HG03196 (cell line): ENCODE measurements around the gene FAM3A.
A peak's percentile ranks its signal among the peaks of the same experiment; 100 is the strongest.

Experiments
- ATAC-seq: cut with Tn5 transposase; IDR thresholded peaks from one replicate; pipeline ENCODE4 v1.9.1; 2021; ENCODE audit not compliant: unreplicated experiment

Gene FAM3A

DNA sequence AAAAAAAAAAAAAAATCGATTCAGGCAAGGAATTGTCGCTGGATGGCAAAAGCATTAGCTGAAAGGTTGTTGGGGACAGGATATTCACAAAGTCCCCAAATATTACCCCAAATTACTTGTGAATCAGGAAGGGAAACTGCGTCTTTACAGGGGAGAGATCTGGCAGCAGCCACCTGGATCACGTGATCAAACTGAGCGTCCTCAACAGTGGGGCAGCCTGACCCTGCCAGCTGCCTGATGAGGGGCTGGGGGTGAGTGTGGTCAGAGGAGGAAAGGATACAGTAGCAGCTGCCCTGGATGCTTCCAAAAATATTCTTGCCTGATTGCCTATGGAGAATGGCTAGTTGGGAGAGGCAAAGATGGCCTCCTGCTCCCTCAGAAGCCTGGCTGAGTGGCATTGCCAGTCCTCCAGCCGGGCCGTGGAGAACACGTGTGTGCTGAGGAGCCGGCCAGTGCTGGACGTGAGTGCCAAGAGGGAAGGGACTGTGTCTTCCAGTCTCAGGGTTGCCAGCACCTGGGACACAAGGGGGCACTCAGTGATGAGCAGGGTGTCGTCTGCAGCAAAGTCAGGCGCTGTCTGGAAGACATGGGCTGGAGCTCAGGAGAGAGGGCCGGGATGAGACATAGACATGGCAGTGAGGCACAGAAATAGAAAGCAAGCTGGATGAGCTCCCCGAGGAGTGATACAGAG is 34.0 kb downstream of the FAM3A start:
- ATAC-seq = no peak

DNA sequence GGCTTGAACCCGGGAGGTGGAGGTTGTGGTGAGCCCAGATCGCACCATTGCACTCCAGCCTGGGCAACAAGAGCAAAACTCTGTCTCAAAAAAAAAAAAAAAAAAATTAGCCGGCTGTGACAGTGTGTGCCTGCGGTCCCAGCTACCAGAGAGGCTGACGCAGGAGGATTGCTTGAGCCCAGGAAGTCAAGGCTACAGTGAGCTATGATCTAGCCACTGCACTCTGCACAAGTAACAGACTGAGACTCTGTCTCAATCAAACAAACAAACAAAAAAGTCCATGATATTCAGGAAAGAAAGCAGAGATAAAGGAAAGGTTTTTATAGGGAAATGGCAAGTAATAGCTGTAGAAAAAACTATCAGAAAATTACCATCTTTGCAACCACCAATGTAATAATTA is 34.8 kb downstream of the FAM3A start:
- ATAC-seq = no peak

DNA sequence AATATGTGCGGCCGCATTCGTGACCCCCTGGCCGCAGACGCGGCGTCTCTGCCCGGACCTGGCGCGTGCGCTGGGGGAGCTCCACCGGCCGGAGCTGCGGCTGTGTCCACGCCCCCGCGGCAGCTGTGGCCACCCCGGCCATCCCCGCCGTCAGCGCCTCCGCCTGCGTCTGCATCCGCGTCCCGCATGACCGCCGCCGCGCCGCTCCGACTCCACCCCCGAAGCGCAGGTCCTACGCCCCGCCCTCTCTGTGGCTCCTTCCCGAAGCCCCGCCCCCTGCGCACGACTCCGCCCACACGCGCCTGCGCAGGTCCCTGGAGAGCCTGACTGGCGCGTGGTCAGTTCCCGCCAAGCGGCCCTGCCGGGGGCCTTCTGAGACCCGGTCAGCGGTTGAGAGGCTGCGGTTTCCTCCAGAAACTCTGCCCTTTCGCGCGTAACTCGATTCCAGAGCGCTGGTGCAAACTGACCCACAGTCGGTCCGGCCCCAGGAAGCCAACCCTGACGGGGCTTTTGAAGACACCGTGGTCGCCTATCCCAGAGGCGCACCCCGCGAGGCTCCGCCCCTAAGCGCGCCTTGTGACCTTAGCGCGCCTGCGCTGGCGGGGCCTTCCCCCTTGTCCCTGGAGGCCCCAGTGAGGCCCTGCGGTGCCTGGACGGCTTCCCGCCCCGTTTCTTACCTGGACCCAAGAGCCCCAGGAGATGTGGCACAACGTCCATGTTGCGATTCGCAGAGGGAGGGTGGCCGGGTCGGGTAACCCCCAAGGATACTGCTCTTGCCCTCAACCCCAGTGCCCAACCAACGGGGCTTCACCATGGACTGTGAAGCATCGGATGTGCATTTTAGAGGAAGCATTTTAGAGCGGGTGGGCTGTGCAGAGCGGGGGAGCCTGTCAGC is 37.1 kb downstream of the FAM3A start, which contains the start of gene LAGE3:
Gene LAGE3 (minus strand): TSS at position 554 of the 895 bp plus-strand sequence. CDS start 366 bp downstream, at position 188.
- peak; percentile 85 for ATAC-seq

DNA sequence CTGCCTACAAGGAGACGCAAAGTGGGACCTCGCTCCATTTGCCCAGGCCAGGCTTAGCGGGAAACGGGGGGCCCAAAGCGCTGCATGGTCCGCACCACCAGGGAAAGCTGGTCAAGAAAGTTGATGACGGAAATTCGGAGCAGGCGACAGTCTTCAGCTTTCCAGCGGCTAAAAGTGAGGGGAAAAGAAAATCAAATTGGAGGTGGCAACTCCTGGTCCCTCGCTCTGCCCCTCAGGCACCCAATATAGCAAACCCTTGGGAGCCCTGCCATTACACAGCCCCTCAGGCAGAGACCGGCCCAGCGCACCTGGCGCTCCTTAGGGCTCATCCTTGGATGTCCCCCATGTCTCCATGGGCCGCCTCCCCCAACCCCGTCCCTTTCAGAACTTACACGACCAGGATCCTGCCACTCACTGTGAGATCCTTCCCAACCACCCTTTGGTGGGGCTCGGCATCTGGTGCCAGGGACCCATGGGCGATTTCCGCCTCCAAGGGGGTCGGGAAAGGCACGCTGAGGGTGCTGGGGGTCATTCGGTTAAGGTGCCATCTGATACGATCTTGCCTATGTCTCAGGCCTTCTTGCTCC is 38.0 kb downstream of the FAM3A start:
- ATAC-seq = no peak

DNA sequence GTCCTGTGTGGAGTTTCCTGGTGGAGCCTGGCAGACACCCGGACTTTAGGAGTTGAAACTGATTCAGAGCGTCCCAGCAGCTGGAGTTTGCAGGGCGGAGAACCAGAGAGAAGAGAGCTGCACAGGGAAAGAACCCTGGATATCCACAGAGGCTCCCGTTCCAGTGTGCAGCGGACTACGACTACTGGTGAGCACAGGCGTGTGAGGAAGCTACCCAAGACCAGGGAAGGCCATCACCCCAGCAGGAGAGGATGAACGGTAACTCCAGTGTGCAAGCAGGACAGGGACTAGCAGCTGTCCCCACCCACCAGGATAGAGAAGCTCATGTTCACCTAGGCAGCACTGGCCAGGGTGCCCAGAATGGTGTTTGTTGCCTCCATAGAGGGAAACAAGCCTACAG is 39.2 kb downstream of the FAM3A start:
- no peak for ATAC-seq

DNA sequence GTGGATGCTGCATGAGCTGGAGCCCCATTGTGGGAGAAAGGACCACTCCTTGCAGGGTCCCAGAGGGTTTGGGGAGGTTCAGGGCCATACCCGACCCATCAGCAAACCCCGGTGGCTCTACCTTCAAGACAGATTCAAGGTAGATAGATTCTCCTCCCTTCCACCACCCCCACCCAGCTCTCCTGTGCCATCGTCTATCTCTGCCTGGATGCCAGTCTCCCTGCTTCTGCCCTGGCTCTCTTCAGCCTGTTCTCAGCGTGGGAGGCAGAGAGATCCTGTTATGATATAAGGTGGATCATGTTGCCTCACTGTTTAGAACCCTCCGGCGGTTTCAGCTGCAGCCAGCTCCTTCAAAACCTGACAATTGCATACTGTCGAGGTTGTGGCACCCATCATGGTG is 42.3 kb downstream of the FAM3A start:
- no peak for ATAC-seq

DNA sequence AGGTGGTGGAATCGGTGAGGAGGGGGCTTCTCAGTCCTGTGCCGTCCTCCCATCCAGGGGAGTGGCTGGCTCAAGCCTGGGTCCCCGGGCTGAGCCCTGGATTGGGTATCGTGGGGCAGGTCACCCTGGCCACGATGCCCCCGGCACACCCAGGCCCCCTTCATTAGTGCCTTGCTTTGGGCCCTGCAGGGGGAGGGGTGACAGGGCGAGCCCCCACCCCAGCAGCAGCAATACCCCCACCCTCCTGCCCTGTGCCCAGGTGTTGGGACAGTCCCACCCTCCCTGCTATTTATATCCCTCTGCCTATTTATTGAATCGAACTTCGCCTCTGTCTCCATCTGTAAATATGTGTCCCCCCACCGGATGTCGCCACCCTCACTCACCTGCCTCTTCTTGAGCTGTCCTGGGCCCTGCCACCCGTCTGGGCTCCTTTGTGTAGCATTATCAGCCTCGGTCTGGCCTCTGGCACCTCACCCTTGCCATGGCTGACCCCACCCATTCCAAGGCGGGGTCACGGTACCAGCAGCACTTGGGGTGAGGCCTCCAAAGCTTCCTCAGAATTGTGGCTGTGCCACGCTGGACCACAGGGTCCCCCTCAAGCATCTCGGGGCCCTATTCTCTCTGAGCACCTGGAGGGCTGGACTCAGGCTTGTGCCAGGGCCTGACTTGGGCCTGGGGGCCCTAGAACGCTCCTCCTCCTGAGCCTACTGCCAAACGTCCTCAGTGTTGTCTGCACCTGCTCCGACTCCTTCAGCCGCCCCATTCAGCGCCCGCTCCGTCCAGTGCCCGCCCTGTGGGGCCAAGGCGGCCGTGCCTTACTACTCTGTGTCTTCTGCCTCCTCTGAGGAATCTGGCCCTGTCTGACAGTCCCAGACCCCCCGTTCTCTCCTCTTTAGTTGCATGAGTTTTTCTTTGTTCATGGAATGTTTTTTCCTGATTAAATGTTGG is 43.1 kb downstream of the FAM3A start:
- no peak for ATAC-seq

DNA sequence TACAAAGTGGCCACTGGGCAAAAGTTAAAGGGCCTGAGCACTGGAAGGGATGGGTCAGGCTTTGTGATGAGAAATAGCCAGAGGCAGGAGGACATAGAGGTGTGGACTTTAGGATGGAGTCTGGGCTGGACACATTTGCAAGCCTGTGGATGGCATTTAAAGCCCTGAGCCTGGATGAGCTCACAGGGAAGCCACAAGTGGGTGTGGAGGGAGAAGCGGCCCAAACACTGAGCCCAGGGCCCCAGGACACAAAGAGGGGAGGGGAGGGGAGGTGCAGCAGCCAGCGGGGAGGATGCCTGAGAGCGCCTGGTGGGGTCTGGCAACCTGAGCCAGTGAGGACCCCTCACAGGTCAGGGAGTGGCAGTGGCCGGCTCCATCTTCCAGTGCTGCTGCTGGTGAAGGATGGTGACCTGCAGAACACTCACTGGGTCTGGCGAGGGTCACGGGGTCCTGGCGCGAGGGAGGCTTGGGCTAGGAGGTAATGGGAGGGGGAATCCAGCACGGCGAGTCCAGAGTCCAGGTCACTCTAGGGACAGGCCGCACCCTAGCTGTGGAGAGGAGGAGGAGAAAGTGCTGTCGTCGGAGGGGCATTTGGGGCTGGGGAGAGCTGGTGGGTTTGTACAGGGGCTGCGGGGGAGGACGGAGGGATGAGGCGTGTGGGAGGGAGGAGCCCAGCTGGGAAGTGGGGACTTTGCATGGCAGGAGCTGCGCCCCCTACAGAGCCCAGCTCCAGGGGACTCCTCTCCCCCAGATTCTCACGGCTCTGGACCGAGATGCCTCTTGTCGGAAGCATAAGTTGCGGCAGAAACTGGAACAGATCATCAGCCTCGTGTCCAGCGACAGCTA is 44.0 kb downstream of the FAM3A start:
- ATAC-seq = no peak

DNA sequence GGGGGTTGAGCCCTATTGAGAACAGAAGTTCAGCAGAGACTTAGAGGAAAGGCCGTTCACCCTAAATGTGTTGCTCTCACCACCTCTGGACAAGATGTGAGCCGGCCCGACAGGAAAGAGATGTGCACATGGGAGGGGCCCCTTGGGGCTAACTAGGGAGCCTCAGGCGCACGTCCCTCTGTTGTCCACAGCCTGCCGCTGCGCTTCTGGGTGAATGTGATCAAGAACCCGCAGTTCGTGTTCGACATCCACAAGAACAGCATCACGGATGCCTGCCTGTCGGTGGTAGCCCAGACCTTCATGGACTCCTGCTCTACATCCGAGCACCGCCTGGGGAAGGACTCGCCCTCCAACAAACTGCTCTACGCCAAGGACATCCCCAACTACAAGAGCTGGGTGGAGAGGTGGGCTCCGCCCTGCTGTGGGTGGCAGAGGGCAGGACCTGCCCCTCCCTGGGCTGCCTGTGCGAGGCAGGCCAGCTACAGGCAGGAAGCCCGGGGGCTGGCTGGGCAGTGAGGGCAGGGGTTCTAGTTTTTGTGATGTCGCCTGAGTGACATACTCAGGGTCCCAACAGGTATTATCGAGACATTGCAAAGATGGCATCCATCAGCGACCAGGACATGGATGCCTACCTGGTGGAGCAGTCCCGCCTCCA is 45.0 kb downstream of the FAM3A start:
- ATAC-seq = no peak

DNA sequence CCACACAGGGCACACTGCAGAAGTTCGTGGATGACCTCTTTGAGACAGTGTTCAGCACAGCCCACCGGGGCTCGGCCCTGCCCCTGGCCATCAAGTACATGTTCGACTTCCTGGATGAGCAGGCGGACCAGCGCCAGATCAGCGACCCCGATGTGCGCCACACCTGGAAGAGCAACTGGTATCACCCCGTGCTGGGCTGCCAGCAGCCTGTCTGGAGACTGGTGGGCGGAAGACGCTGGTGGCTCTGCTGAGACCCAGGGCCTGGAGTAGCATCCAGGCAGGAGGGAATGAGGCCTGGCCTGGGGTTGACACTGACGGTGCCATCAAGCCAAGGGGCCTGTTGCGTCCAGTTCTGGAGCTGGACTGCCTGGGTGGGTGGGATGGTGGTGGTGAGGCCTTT is 45.6 kb downstream of the FAM3A start:
- ATAC-seq = no peak

DNA sequence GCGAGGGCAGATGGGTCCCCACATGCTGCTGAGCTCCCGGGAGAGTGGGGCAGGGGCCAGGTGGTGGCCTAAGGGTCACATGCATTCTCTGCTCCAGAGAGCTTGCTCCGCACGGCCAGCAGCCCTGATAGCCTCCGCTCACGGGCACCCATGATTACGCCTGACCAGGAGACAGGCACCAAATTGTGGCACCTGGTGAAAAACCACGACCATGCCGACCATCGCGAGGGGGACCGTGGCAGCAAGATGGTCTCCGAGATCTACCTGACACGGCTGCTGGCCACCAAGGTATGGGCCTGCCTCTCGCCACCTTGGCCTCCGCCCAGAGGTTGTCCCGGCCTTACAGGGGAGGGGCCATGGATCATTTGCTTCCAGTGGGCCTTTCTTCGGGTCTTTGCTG is 46.2 kb downstream of the FAM3A start:
- ATAC-seq = no peak

DNA sequence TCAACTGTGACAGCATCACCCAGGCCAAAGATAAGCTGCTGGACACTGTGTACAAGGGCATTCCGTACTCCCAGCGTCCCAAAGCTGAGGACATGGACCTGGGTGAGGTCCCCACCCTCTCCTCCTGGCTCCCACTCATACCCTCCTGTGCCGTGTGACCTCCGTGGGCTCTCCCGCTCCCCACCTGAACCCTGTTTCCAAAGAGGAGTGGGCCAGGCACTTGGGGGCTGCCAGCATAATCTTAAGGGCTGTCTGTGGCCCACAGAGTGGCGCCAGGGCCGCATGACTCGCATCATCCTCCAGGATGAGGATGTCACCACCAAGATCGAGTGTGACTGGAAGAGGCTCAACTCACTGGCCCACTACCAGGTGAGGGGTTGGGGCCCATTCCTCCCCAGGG is 46.9 kb downstream of the FAM3A start:
- no peak for ATAC-seq

DNA sequence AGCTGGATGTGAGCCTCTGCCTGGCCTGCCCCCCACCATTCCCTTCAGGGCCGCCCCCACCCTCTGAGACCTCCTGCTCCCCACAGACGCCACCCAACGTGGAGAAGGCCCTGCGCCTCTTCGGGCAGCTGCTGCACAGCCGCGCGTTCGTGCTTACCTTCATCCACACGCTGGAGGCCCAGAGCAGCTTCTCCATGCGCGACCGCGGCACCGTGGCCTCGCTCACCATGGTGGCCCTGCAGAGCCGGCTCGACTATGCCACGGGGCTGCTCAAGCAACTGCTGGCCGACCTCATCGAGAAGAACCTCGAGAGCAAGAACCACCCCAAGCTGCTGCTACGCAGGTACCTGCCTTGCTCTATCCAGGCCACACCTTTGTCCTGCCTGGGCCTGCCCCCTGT is 47.8 kb downstream of the FAM3A start:
- ATAC-seq = no peak

DNA sequence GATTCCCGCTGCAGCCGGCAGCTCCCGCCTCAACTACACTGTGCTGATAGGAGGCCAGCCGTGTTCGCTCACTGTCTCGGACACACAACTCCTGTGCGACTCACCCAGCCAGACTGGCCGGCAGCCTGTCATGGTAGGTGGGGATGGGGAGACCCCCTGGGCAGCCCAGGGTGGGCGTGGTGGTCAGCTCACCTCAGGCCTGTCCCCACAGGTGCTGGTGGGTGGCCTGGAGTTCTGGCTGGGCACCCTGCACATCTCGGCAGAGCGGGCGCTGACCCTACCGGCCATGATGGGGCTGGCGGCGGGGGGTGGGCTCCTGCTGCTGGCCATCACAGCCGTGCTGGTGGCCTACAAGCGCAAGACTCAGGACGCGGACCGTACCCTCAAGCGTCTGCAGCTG is 48.5 kb downstream of the FAM3A start:
- ATAC-seq = no peak

DNA sequence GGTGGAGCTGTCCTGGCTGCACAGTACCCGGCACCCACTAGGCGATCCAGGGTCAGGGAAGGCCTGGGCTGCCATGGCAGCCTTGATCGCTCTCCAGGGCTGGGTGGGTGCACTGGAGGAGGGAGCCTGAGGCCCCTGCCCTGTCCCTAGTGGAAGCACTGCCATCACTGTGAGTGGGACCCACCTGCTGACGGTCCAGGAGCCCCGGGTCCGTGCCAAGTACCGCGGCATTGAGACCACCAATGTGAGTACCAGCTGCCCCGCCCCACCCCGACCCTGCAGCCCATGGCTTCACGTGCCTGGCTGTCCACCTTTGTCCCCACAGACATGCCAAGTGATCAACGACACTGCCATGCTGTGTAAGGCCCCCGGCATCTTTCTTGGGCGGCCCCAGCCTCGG is 49.1 kb downstream of the FAM3A start:
- ATAC-seq = no peak

DNA sequence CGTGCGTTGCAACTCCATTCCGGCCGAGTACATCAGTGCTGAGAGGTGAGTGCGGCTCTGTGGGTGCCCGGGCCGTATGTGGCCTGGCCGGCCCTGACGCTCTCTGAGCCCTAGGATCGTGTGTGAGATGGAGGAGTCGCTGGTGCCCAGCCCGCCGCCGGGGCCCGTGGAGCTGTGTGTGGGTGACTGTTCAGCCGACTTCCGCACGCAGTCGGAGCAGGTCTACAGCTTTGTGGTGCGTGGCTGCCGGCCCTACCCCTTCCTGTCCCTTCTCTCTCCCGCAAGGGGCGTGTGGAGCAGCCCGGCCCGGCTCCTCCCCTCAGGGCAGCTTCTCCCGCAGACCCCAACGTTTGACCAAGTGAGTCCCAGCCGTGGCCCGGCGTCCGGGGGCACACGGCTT is 50.0 kb downstream of the FAM3A start:
- ATAC-seq = no peak

DNA sequence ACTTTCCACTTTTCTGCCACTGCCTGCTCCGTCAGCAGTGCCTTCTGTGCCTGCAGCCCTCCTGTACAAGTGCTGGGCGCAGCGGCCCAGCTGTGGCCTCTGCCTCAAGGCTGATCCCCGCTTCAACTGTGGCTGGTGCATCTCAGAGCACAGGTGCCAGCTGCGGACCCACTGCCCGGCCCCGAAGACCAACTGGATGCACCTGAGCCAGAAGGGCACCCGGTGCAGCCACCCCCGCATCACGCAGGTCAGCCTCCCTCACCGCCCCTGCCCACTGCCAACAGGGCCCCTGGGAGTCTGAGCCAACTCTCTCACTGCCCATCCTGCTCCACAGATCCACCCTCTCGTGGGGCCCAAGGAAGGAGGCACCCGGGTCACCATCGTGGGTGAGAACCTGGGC is 50.4 kb downstream of the FAM3A start:
- ATAC-seq = no peak

DNA sequence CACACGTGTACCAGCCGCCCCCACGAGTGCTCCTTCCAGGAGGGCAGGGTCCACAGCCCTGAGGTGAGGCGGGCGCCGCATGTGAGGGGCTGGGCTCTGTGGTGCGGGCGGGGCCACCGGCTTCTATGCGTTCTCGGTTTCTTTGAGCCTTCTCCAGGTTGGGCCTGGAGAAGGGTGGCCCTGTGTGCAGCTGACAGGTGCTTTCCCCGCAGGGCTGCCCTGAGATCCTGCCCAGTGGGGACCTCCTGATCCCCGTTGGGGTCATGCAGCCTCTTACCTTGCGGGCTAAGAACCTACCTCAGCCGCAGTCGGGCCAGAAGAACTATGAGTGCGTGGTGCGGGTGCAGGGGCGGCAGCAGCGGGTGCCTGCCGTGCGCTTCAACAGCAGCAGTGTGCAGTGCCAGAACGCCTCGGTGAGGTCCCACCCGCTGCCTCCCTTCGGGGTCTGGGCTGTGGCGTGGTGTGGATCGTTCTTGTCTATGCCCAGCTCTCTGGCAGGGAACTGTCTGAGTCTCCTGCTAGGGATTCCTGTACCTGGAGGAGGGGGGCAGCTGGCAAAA is 51.1 kb downstream of the FAM3A start:
- no peak for ATAC-seq

DNA sequence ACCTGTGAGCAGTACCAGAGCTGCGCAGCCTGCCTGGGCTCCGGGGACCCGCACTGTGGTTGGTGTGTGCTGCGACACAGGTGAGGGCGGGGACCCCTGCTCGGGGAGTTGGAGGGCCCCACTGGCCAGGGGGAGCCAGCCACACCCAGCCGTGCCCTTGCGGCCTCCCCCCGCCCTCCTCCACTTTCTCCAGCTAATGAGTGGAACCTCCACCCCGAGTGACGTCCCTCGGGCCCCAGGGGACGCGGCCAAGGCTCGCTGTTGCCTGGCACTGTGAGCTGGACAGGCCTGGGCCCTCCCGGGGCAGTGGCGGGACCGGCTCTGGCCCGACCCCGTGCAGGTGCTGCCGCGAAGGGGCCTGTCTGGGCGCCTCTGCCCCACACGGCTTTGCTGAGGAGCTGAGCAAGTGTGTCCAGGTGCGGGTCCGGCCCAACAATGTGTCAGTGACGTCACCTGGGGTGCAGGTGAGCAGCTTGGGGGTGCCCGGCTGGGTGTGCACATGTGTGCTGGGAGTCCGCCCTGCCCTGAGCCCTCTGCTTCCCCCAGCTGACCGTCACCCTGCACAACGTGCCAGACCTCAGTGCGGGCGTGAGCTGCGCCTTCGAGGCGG is 52.3 kb downstream of the FAM3A start:
- no peak for ATAC-seq
